GM18517 (cell line): Measurements from ENCODE around the gene KRT7.
"Not testable (repeated sequence)": the region's sequence is repeated elsewhere in the genome, so short reads cannot be mapped to it uniquely, and the experiment has no call there.

ENCODE experiments used
- ATAC-seq: cut with Tn5 transposase; IDR thresholded peaks from one replicate; pipeline ENCODE4 v1.9.1; 2021; ENCODE audit warnings: mild to moderate bottlenecking, moderate library complexity; ENCODE audit not compliant: unreplicated experiment

Gene KRT7

DNA sequence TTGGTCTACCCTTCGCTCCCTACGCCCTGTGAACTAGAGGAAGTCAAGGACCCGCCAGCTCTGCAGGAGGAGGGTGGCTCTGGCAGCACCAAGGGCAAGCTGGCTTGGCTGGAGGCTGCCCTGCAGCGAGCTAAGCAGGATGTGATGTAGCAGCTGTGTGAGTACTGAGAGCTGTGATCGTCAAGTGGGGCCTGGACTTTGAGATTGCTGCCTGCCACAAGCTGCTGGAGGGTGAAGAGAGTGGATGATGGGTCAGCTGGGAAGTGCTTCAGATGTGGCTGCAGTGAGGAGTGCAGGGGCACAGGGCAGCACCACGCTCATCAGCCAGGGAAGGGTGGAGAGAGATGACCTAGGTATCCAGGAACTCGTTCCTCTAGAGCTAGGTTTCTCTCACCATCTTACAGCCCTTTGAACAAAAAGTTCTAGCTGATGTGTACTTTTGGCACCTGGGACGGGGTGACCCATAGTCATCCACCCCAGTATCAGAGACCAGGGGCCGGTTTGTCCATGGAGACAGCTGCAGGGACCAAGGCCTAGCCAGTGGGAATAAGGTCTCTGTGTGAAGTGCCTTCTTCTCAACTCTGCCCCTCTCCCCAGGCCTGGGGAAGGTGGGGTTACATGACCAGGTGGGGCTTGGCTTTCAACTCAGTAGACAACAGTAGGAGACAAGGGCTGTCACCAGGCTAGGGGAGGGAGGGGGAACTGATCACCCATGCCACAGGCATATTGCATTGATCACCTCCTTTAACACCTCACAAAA lies 44.6 kb downstream of the KRT7 start:
- no peak for ATAC-seq

GRCh38 chr12:52278575-52279421 lies 45.8 kb downstream of the KRT7 start:
- no peak for ATAC-seq

DNA sequence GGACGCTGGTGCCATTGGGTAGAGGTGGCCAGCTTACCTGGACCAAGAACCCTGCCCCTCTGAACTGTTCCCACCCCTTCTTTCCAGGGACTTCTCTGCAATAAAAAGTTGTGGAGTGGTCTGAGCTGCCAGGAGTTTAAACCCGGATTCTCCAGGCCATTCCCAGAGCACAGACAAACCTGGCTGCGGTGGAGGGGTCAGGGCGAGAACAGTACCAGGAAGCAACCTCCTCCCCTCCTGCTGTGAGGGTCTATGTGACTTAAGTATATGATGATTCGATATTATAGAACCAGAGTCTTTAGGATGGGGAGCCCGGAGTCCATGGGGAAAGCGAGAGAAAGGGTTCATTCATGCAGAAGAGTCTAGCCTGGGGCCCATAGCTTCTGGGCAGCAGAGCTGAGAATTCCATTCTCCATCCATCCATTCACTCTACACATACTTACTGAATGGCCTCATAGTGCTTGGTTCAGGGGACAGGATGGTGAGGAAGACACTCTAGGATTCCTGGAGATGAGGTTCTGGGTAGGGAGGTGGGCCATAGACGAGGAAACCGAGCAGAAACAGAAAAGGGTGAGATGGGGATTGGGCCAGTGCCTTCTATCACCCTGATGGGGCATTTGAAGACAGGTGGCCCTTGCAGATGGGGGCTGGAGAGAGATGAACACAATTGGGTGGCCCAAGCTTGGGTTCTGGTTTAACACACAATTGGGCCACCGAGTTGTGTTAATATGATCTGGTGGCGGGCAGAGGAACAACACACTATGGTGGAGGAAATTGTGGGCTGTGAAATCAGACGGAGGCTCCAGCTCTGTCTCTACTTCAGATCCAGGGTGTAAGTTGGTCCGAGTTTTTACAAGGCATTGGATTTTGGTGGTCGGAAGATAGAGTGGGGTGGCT lies 46.6 kb downstream of the KRT7 start:
- no peak for ATAC-seq

- ATAC-seq = no peak
Observed at GRCh38 chr12:52280319-52280795, 47.3 kb downstream of the KRT7 start.

DNA sequence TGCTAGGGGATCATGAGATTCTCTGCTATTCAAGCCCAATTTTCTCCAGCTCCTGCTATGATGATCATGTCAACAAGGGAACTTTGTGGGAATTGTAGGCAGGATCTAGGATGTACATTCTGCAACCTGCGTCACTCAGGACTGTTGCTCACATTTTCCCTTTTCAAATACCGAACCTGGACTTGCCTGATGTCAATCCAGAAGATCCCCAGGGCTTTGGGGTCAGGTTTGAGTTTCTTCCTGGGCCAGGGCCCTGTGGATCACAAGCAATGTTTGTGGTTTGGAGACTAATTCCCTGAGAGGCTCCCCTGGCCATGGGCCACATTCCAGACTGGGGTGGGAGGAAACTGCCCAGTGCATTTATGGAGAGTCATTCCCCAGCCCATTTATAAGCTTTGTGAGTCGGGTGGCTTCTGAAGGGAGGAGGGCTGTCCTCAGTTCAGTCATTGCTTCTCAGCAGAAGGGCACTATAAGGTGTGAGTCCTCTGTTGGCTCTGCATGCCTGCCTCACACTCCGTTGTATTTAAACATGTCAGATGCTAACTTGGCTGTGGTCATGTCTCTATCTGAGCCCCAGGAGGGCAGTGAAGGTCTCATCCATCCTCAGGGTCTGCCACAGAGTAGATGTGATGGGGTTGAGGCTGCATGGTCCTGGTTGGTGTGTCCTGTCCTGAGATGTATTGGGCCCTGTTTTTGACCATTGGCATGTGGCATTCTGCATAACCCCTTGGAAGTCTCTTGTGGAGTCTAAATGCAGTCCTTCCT lies 47.9 kb downstream of the KRT7 start:
- no peak for ATAC-seq

GRCh38 chr12:52284562-52285171 lies 51.6 kb downstream of the KRT7 start:
- no peak for ATAC-seq

DNA sequence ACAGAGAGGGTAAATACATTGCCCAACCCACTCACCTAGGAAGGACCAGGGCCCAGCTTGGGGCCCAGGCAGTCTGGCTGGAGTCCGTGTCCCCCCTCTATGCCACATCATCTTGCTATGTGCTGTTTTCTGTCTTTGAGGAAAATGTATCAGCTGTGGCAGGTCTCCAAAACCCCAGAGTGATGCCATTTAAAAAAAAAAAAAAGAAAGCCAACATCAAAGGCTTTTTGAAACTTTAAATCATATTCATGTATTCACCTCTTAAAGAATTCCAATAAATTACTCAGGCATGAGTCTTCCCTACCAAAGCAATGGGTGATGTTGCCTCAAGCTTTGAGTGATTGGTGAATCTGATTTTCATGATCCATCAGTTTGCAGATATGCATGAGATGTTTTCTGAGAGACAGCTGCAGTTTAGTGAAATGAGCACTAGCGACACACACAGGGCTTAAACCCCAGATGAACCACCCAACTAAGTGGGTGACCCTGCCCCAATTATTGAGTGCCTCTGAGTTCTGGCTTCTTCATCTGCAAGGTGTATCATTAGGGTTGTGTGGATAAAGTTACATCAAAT lies 52.2 kb downstream of the KRT7 start:
- ATAC-seq = no peak

- no peak for ATAC-seq
Observed at GRCh38 chr12:52285851-52286530, 52.9 kb downstream of the KRT7 start.

- not testable (repeated sequence) for ATAC-seq
Observed at GRCh38 chr12:52286857-52287785, 54.1 kb downstream of the KRT7 start.

GRCh38 chr12:52287816-52288805 lies 55.1 kb downstream of the KRT7 start:
- peak; percentile 51 for ATAC-seq

DNA sequence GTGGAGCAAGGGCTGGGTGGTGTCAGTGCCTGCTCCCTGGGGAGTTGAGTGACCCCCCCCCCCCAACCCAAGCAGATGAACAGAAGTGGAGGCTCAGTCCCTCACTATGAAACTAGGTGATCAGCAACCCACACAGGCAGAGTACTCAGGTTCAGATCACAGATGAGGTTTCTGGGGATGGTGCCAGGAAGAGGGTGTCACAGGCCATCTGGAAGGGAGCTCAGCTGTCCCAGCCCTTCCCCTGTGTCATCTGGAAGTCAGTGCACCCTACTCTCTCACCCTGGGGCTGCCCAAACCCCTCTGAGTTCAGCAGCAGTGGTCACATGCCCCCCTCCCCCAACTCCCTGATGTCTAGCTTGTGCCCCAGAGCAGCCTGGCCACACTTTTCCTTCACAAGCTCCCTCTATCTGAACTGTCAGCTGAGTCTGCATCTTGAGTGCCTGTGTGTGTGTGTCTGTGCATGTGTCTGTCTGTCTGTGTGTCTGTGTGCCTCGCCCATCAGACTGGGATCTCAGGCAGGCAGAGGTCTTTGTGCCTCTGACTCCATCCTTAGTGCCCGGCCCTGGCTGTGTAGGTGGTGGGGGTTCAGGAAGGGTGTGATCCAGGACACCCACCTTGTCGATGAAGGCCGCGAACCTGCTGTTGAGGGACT lies 57.6 kb downstream of the KRT7 start:
- not testable (repeated sequence) for ATAC-seq

DNA sequence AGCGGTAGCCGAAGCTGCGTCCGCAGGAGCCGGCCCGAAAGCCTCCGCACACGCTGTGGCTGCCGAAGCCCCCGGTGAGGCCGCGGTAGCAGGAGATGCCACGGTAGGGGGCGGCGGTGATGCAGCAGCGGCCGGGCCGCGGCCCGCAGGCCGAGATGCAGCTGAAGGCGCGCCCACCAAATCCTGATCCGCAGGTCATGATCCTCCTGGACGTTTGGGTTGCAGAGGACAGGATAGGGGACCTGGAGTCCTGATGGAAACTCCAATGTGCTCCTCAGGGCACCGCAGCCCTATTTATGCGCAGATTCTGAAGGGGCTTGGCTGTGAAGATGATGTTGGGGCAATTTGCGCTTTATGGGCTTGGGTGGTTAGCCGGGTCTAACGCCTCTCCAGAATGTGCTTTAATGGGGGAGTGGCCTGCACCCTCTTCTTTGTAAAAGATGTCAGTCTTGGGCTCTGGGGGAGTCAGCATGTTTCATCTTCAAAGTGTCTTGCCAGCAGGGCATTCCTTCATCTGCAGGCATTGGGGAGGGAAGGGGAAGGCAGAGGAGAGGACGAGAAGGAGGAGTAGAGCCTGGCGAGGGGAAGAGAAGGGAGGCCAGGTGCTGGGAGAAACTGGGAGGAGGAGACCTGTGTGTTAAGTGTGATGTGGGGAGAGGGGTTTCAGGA lies 58.4 kb downstream of the KRT7 start, which contains the start of gene KRT81:
KRT81 (minus strand) TSS at position 268 of the 669 bp plus-strand sequence; CDS start at position 199, 69 bp downstream.
- ATAC-seq = no peak

DNA sequence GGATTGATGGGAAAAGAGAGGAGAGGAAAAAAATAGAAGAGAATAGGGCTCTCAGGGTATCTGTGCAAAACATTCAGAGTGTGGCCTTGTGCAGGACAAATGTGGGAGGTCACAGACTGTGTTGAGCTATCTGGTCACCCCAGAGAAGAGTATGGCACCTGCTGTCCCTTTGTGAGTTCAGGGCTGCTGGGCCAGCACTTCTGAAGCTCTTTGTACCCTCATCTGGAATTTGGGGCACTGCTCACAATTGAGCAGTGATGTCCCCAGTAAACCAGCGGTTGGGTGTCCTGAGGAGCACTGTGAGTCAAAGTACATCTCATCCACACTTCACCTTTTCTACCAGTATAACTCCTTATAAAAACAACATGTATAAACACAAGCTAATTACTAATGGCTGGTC lies 60.9 kb downstream of the KRT7 start:
- ATAC-seq = no peak

DNA sequence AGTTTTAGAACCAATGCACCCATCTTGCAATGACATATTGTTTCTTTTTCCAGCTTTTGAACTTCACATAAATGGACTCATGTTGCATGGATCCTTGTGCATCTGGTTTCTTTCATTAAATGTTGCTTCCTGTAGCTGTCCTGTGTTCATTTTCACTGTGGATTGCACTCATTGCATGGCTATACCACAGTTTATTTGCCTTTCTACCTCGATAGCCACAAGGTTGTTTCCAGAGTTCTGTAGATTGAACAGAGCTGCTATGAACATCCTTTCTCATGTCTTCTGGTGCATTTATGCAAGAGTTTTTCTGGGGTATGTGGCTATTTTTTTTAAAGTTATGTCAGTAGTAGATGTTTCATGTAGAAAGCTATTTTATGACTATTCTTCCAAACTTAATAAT lies 61.8 kb downstream of the KRT7 start:
- no peak for ATAC-seq

- no peak for ATAC-seq
Observed at GRCh38 chr12:52295663-52296062, 62.6 kb downstream of the KRT7 start.
